IPS-20b (cell line): ENCODE data around the gene TERB1.

Source experiments
- H3K27ac ChIP-seq: one replicate; pipeline ENCODE4 v1.5.1; 2013; ENCODE audit warnings: low read length
- H3K27me3 ChIP-seq: 2 replicates; pipeline ENCODE4 v1.6.1; 2013; ENCODE audit warnings: mild to moderate bottlenecking, low read length, inconsistent platforms; ENCODE audit not compliant: insufficient read depth
- H3K36me3 ChIP-seq: 2 replicates; pipeline ENCODE4 v1.6.1; 2013; ENCODE audit warnings: low read depth, mild to moderate bottlenecking, inconsistent platforms, low read length, moderate library complexity; ENCODE audit not compliant: insufficient read depth
- H3K4me1 ChIP-seq: 2 replicates; pipeline ENCODE4 v1.6.1; 2013; ENCODE audit warnings: mild to moderate bottlenecking, control low read depth, inconsistent platforms, low read length, moderate library complexity; ENCODE audit not compliant: insufficient read depth
- H3K4me3 ChIP-seq: 2 replicates; pipeline ENCODE4 v1.5.1; 2013; ENCODE audit warnings: mild to moderate bottlenecking, low read length, inconsistent platforms
- H3K9ac ChIP-seq: 2 replicates; pipeline ENCODE4 v1.6.1; 2013; ENCODE audit warnings: low read depth, mild to moderate bottlenecking, inconsistent platforms, low read length, moderate library complexity
- H3K9me3 ChIP-seq: 2 replicates; pipeline ENCODE4 v1.6.1; 2013; ENCODE audit warnings: mild to moderate bottlenecking, low read depth, low read length, inconsistent platforms; ENCODE audit not compliant: insufficient read depth

Gene TERB1

GRCh38 chr16:66774981-66775380, 26.4 kb downstream of the TERB1 start:
- no peak overlapping the region for H3K4me3 ChIP-seq
- H3K27ac ChIP-seq, result no peak overlapping the region
- no peaks in the 10 kb centered on the region for H3K4me1 ChIP-seq
- no peaks in the 10 kb centered on the region for H3K9me3 ChIP-seq
- no peaks in the 10 kb centered on the region for H3K36me3 ChIP-seq
- H3K27me3 ChIP-seq, result no peaks in the 10 kb centered on the region
- H3K9ac ChIP-seq, result no peak overlapping the region

GRCh38 chr16:66758086-66758485, 43.3 kb downstream of the TERB1 start:
- no peaks in the 10 kb centered on the region for H3K36me3 ChIP-seq
- no peak overlapping the region for H3K4me3 ChIP-seq
- no peaks in the 10 kb centered on the region for H3K27me3 ChIP-seq
- H3K4me1 ChIP-seq, result no peaks in the 10 kb centered on the region
- H3K9me3 ChIP-seq, result no peaks in the 10 kb centered on the region
- H3K27ac ChIP-seq, result no peak overlapping the region
- no peak overlapping the region for H3K9ac ChIP-seq

- H3K36me3 ChIP-seq, result peaks cover 7% of the 10 kb centered on the region
Measured at GRCh38 chr16:66754819-66755218, 46.6 kb downstream of the TERB1 start.

GRCh38 chr16:66754211-66754610, 47.2 kb downstream of the TERB1 start:
- H3K9ac ChIP-seq, result no peak overlapping the region
- no peaks in the 10 kb centered on the region for H3K9me3 ChIP-seq
- peaks cover 10% of the 10 kb centered on the region; the same call in 1 of the 2 replicates for H3K4me1 ChIP-seq
- H3K27ac ChIP-seq, result no peak overlapping the region
- H3K4me3 ChIP-seq, result no peak overlapping the region
- H3K27me3 ChIP-seq, result no peaks in the 10 kb centered on the region
- H3K36me3 ChIP-seq, result peaks cover 13% of the 10 kb centered on the region

More at GRCh38 chr16:66754819-66755218, 46.6 kb downstream of the TERB1 start:
- no peaks in the 10 kb centered on the region for H3K27me3 ChIP-seq
- H3K9me3 ChIP-seq, result no peaks in the 10 kb centered on the region
- no peak overlapping the region for H3K27ac ChIP-seq
- H3K4me3 ChIP-seq, result no peak overlapping the region
- peaks cover 6% of the 10 kb centered on the region; the same call in 1 of the 2 replicates for H3K4me1 ChIP-seq
- no peak overlapping the region for H3K9ac ChIP-seq

GRCh38 chr16:66752958-66753357, 48.4 kb downstream of the TERB1 start:
- Histone ChIP-seq H3K9ac (no peak overlapping the region), H3K36me3 (peaks cover 25% of the 10 kb centered on the region), H3K27me3 (no peaks in the 10 kb centered on the region), H3K4me3 (no peak overlapping the region), H3K9me3 (no peaks in the 10 kb centered on the region), H3K4me1 (peaks cover 10% of the 10 kb centered on the region; the same call in 1 of the 2 replicates), H3K27ac (no peak overlapping the region)

GRCh38 chr16:66752379-66752778, 49.0 kb downstream of the TERB1 start:
- H3K4me3 ChIP-seq, result 0 out of 2 replicates have a peak overlapping the region, but pooled peaks have one; percentile 17
- H3K4me1 ChIP-seq, result peaks cover 10% of the 10 kb centered on the region; the same call in 1 of the 2 replicates
- no peaks in the 10 kb centered on the region for H3K9me3 ChIP-seq
- peaks cover 31% of the 10 kb centered on the region for H3K36me3 ChIP-seq
- peak overlapping the region; percentile 98; the same call in 1 of the 2 replicates for H3K9ac ChIP-seq
- H3K27ac ChIP-seq, result no peak overlapping the region
- H3K27me3 ChIP-seq, result no peaks in the 10 kb centered on the region

- peaks cover 35% of the 10 kb centered on the region for H3K36me3 ChIP-seq
- no peak overlapping the region for H3K27ac ChIP-seq
- no peaks in the 10 kb centered on the region for H3K27me3 ChIP-seq
- peak overlapping the region; percentile 17 for H3K4me3 ChIP-seq
- no peaks in the 10 kb centered on the region for H3K9me3 ChIP-seq
- H3K4me1 ChIP-seq, result peaks cover 10% of the 10 kb centered on the region; the same call in 1 of the 2 replicates
- peak overlapping the region; percentile 98; the same call in 1 of the 2 replicates for H3K9ac ChIP-seq
Measured at GRCh38 chr16:66751992-66752322, 49.4 kb downstream of the TERB1 start.

GRCh38 chr16:66751303-66751991, 49.9 kb downstream of the TERB1 start, which contains the start of gene DYNC1LI2:
TSS of gene DYNC1LI2 (minus strand) at chr16:66751609. CDS start at chr16:66751591, 18 bp downstream.
- Histone ChIP-seq H3K9ac (peak within 1 kb of the TSS; percentile 98), H3K27ac (peak within 1 kb of the TSS; percentile 82), H3K27me3 (no peaks in the 10 kb centered on the region), H3K4me3 (peak within 1 kb of the TSS; percentile 99), H3K4me1 (peaks cover 10% of the 10 kb centered on the region; the same call in 1 of the 2 replicates), H3K36me3 (peaks cover 40% of the 10 kb centered on the region), H3K9me3 (no peaks in the 10 kb centered on the region)

- peaks cover 45% of the 10 kb centered on the region for H3K36me3 ChIP-seq
- peaks cover 10% of the 10 kb centered on the region; the same call in 1 of the 2 replicates for H3K4me1 ChIP-seq
- H3K27ac ChIP-seq, result peak overlapping the region; percentile 82
- peak overlapping the region; percentile 98 for H3K9ac ChIP-seq
- peak overlapping the region; percentile 99 for H3K4me3 ChIP-seq
- no peaks in the 10 kb centered on the region for H3K27me3 ChIP-seq
- H3K9me3 ChIP-seq, result no peaks in the 10 kb centered on the region
Measured at GRCh38 chr16:66751053-66751302, 50.4 kb downstream of the TERB1 start.

- no peaks in the 10 kb centered on the region for H3K9me3 ChIP-seq
- peaks cover 10% of the 10 kb centered on the region; the same call in 1 of the 2 replicates for H3K4me1 ChIP-seq
- H3K27me3 ChIP-seq, result no peaks in the 10 kb centered on the region
- H3K4me3 ChIP-seq, result peak overlapping the region; percentile 99
- peak overlapping the region; percentile 82 for H3K27ac ChIP-seq
- H3K9ac ChIP-seq, result peak overlapping the region; percentile 98
- H3K36me3 ChIP-seq, result peaks cover 50% of the 10 kb centered on the region
Measured at GRCh38 chr16:66750279-66751052, 50.9 kb downstream of the TERB1 start.

- no peak overlapping the region for H3K27ac ChIP-seq
- H3K9ac ChIP-seq, result no peak overlapping the region
Measured at GRCh38 chr16:66746682-66747081, 54.7 kb downstream of the TERB1 start.

GRCh38 chr16:66746048-66746447, 55.3 kb downstream of the TERB1 start:
- H3K27ac ChIP-seq, result no peak overlapping the region
- no peaks in the 10 kb centered on the region for H3K27me3 ChIP-seq
- no peaks in the 10 kb centered on the region for H3K9me3 ChIP-seq
- no peak overlapping the region for H3K9ac ChIP-seq
- peaks cover 10% of the 10 kb centered on the region; the same call in 1 of the 2 replicates for H3K4me1 ChIP-seq
- no peak overlapping the region for H3K4me3 ChIP-seq
- H3K36me3 ChIP-seq, result peaks cover 90% of the 10 kb centered on the region

More at GRCh38 chr16:66746682-66747081, 54.7 kb downstream of the TERB1 start:
- H3K9me3 ChIP-seq, result no peaks in the 10 kb centered on the region
- H3K27me3 ChIP-seq, result no peaks in the 10 kb centered on the region
- peaks cover 84% of the 10 kb centered on the region for H3K36me3 ChIP-seq
- peaks cover 10% of the 10 kb centered on the region; the same call in 1 of the 2 replicates for H3K4me1 ChIP-seq
- no peak overlapping the region for H3K4me3 ChIP-seq
